ENCODE measurements around the gene FOXJ2. TPM values are rescaled to one million over a fixed set of nuclear protein-coding genes. Genes with fewer than 3 reads are reported as not detected.
A peak's percentile ranks its signal among the peaks of the same experiment; 100 is the strongest.

The FOXJ2 gene
- total and polyA plus RNA-seq, 10 of the 15 experiments (the other 5 are each of a cell fraction or from before 2014, with no cell fraction given) = 1.4 to 9.3 (median 4.8) TPM

DNA sequence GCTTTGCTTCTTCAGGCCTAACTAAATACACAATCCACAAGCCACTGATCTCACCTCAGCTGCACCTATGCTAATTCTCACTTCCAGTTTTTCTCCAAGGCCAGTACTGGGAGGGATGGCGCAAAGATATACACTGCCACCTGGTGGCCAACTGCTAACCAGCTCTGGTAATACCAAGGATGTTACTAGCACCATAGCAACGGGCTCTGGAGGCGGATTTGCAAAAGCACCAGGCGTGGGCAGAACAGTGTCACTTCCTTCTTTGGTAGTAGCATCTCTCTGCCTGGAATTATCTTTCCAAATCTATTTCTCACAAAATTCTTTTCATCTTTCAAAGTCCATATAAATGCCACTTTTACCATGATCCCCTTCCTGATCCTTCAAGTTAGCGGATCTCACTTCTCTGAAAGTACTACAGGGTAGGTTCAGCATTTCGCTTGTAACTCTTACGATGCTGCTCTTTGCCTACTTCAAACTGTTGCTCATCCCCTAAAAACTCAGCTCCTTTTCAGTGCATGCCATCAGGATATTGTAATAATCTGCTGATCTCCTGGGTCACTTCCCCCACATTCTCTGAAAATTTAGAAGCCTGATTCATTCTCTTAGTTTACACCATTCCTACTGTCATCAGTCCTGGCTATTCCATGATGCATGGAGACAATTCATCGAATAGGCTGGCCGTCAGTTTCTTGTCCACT lies 37.1 kb upstream of the FOXJ2 start (continued):
- TF ChIP-seq, protein P1, sequence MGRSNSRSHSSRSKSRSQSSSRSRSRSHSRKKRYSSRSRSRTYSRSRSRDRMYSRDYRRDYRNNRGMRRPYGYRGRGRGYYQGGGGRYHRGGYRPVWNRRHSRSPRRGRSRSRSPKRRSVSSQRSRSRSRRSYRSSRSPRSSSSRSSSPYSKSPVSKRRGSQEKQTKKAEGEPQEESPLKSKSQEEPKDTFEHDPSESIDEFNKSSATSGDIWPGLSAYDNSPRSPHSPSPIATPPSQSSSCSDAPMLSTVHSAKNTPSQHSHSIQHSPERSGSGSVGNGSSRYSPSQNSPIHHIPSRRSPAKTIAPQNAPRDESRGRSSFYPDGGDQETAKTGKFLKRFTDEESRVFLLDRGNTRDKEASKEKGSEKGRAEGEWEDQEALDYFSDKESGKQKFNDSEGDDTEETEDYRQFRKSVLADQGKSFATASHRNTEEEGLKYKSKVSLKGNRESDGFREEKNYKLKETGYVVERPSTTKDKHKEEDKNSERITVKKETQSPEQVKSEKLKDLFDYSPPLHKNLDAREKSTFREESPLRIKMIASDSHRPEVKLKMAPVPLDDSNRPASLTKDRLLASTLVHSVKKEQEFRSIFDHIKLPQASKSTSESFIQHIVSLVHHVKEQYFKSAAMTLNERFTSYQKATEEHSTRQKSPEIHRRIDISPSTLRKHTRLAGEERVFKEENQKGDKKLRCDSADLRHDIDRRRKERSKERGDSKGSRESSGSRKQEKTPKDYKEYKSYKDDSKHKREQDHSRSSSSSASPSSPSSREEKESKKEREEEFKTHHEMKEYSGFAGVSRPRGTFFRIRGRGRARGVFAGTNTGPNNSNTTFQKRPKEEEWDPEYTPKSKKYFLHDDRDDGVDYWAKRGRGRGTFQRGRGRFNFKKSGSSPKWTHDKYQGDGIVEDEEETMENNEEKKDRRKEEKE (IDR thresholded peaks at IDR 0.05) = no peak
- no peak for TF ChIP-seq SMAD1 (IDR thresholded peaks at IDR 0.05; ENCODE audit: low read depth, partially characterized antibody)
- no peak; the same call in 1 of the 2 replicates for TF ChIP-seq SMARCA5 (IDR thresholded peaks at IDR 0.05)
- TF ChIP-seq, protein P2, sequence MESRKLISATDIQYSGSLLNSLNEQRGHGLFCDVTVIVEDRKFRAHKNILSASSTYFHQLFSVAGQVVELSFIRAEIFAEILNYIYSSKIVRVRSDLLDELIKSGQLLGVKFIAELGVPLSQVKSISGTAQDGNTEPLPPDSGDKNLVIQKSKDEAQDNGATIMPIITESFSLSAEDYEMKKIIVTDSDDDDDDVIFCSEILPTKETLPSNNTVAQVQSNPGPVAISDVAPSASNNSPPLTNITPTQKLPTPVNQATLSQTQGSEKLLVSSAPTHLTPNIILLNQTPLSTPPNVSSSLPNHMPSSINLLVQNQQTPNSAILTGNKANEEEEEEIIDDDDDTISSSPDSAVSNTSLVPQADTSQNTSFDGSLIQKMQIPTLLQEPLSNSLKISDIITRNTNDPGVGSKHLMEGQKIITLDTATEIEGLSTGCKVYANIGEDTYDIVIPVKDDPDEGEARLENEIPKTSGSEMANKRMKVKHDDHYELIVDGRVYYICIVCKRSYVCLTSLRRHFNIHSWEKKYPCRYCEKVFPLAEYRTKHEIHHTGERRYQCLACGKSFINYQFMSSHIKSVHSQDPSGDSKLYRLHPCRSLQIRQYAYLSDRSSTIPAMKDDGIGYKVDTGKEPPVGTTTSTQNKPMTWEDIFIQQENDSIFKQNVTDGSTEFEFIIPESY (IDR thresholded peaks at IDR 0.05) = no peak
- peak; percentile 67; the same call in 1 of the 2 replicates for TF ChIP-seq NBN (IDR thresholded peaks at IDR 0.05)
- TF ChIP-seq BHLHE40 (IDR thresholded peaks at IDR 0.05; ENCODE audit: borderline replicate concordance in 1 of 2, low read depth in 2 of 2, low read length in 1 of 2) = peak in 1 of 2 experiments; percentile 34; a peak in 1 of 4 replicates
- TF ChIP-seq, protein P3, sequence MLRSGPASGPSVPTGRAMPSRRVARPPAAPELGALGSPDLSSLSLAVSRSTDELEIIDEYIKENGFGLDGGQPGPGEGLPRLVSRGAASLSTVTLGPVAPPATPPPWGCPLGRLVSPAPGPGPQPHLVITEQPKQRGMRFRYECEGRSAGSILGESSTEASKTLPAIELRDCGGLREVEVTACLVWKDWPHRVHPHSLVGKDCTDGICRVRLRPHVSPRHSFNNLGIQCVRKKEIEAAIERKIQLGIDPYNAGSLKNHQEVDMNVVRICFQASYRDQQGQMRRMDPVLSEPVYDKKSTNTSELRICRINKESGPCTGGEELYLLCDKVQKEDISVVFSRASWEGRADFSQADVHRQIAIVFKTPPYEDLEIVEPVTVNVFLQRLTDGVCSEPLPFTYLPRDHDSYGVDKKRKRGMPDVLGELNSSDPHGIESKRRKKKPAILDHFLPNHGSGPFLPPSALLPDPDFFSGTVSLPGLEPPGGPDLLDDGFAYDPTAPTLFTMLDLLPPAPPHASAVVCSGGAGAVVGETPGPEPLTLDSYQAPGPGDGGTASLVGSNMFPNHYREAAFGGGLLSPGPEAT (IDR thresholded peaks at IDR 0.05; ENCODE audit: low read depth) = peak; percentile 80; the same call in 1 of the 2 replicates
- peak; percentile 31; the same call in 1 of the 2 replicates for TF ChIP-seq BACH1 (IDR thresholded peaks at IDR 0.05; ENCODE audit: borderline replicate concordance)
- no peak for TF ChIP-seq HCFC1 (IDR thresholded peaks at IDR 0.05; ENCODE audit: low read length)
- peak; percentile 55; the same call in 1 of the 2 replicates for TF ChIP-seq MTA2 (IDR thresholded peaks at IDR 0.05; ENCODE audit: low read depth)
- no peak for TF ChIP-seq NRF1 (conservative IDR thresholded peaks at IDR 0.05; ENCODE audit: low read depth, low read length)
- TF ChIP-seq MEF2A (IDR thresholded peaks at IDR 0.05; ENCODE audit: insufficient read depth, low read depth, low read length) = no peak
- TF ChIP-seq KLF5 (IDR thresholded peaks at IDR 0.05; ENCODE audit: partially characterized antibody) = no peak
- no peak for TF ChIP-seq RAD51 (IDR thresholded peaks at IDR 0.05)
- TF ChIP-seq POLR2AphosphoS5 (IDR thresholded peaks at IDR 0.05; ENCODE audit: low read length) = no peak
- TF ChIP-seq DPF2 (IDR thresholded peaks at IDR 0.05) = peak; percentile 50; the same call in 1 of the 2 replicates
- TF ChIP-seq HDAC6 (IDR thresholded peaks at IDR 0.05; ENCODE audit: unreplicated experiment) = no peak
- no peak for TF ChIP-seq EZH2 (IDR thresholded peaks at IDR 0.05; ENCODE audit: borderline replicate concordance, control insufficient read depth, low read depth, low read length)
- no peak for TF ChIP-seq NFYA (IDR thresholded peaks at IDR 0.05; ENCODE audit: borderline replicate concordance, low read depth, low read length)
- no peak for TF ChIP-seq RBBP5 (conservative IDR thresholded peaks at IDR 0.05)
- no peak for TF ChIP-seq ZBED1 (IDR thresholded peaks at IDR 0.05; ENCODE audit: borderline replicate concordance)
- TF ChIP-seq NR2C2 (IDR thresholded peaks at IDR 0.05; ENCODE audit: borderline replicate concordance, control insufficient read depth, insufficient read length, low read depth) = no peak
- peak; percentile 86 for TF ChIP-seq SMC3 (IDR thresholded peaks at IDR 0.05; ENCODE audit: borderline replicate concordance, low read length)
- no peak for TF ChIP-seq CHD2 (IDR thresholded peaks at IDR 0.05; ENCODE audit: borderline replicate concordance, low read depth, low read length)
